SK-N-SH treated with all-trans-retinoic acid at 6 μM for 48 hours (cell line): Measurements from ENCODE around the gene DBN1.

Experiments
- ATAC-seq: fragments of 200-7000 bp; cut with Tn5 transposase; 3 replicates; pipeline ENCODE4 v1.9.1; 2020; ENCODE audit warnings: mild to moderate bottlenecking, moderate library complexity
- ARNTL ChIP-seq: fragments of 450-650 bp; formaldehyde crosslinking; IDR thresholded peaks from 2 replicates; pipeline ENCODE4 v1.5.0; 2020; ENCODE audit warnings: low read depth, mild to moderate bottlenecking, moderate library complexity, borderline replicate concordance
- BACH2 ChIP-seq: fragments of 250-450 bp; sonication (Bioruptor Pico); IDR thresholded peaks from 2 replicates; pipeline ENCODE4 v1.9.0; 2021; ENCODE audit warnings: mild to moderate bottlenecking, borderline replicate concordance
- CSDC2 ChIP-seq: fragments of 250-450 bp; sonication (Bioruptor Pico); IDR thresholded peaks from 2 replicates; pipeline ENCODE4 v1.5.0; 2020; ENCODE audit warnings: mild to moderate bottlenecking, moderate library complexity
- CSRNP3 ChIP-seq: fragments of 250-450 bp; sonication (Bioruptor Pico); IDR thresholded peaks from 2 replicates; pipeline ENCODE4 v1.5.1; 2021; ENCODE audit warnings: mild to moderate bottlenecking, moderate library complexity
- ESRRG ChIP-seq: fragments of 250-450 bp; sonication (Bioruptor Pico); IDR thresholded peaks from 2 replicates; pipeline ENCODE4 v1.6.1; 2021; ENCODE audit warnings: mild to moderate bottlenecking
- GLIS3 ChIP-seq: fragments of 250-450 bp; sonication (Bioruptor Pico); IDR thresholded peaks from 2 replicates; pipeline ENCODE4 v1.5.0; 2020; ENCODE audit warnings: mild to moderate bottlenecking, moderate library complexity
- ISL1 ChIP-seq: fragments of 250-450 bp; sonication (Bioruptor Pico); IDR thresholded peaks from 2 replicates; pipeline ENCODE4 v2.1.2; 2022; ENCODE audit warnings: mild to moderate bottlenecking, moderate library complexity
- OSR1 ChIP-seq: fragments of 250-450 bp; sonication (Bioruptor Pico); IDR thresholded peaks from 2 replicates; pipeline ENCODE4 v1.8.0; 2022; ENCODE audit warnings: moderate library complexity, mild to moderate bottlenecking, inconsistent platforms
- POU6F1 ChIP-seq: fragments of 250-450 bp; sonication (Bioruptor Pico); IDR thresholded peaks from 2 replicates; pipeline ENCODE4 v1.8.0; 2021; ENCODE audit warnings: low read depth, mild to moderate bottlenecking, moderate library complexity, borderline replicate concordance
- PPARA ChIP-seq: fragments of 250-450 bp; sonication (Bioruptor Pico); IDR thresholded peaks from 2 replicates; pipeline ENCODE4 v1.5.0; 2020; ENCODE audit warnings: mild to moderate bottlenecking, borderline replicate concordance
- RARB ChIP-seq: fragments of 250-450 bp; sonication (Bioruptor Pico); IDR thresholded peaks from 2 replicates; pipeline ENCODE4 v1.8.0; 2021; ENCODE audit warnings: mild to moderate bottlenecking, moderate library complexity
- SNAI2 ChIP-seq: fragments of 250-450 bp; sonication (Bioruptor Pico); IDR thresholded peaks from 2 replicates; pipeline ENCODE4 v1.5.0; 2020; ENCODE audit warnings: mild to moderate bottlenecking, moderate library complexity
- TCF4 ChIP-seq: fragments of 250-450 bp; sonication (Bioruptor Pico); IDR thresholded peaks from 2 replicates; pipeline ENCODE4 v1.8.0; 2021; ENCODE audit warnings: mild to moderate bottlenecking, moderate library complexity, borderline replicate concordance
- TOX ChIP-seq: fragments of 250-450 bp; sonication (Bioruptor Pico); IDR thresholded peaks from 2 replicates; pipeline ENCODE4 v1.8.0; 2021; ENCODE audit warnings: mild to moderate bottlenecking, moderate library complexity, borderline replicate concordance
- TSHZ2 ChIP-seq: fragments of 250-450 bp; sonication (Bioruptor Pico); IDR thresholded peaks from 2 replicates; pipeline ENCODE4 v1.5.0; 2020; ENCODE audit warnings: mild to moderate bottlenecking, moderate library complexity
- ZC3H10 ChIP-seq: fragments of 250-450 bp; sonication (Bioruptor Pico); IDR thresholded peaks from 2 replicates; pipeline ENCODE4 v1.5.1; 2021; ENCODE audit warnings: mild to moderate bottlenecking, moderate library complexity
- ZFP3 ChIP-seq: fragments of 250-450 bp; sonication (Bioruptor Pico); IDR thresholded peaks from 2 replicates; pipeline ENCODE4 v1.5.0; 2020; ENCODE audit warnings: mild to moderate bottlenecking, moderate library complexity
- ZFP30 ChIP-seq: fragments of 450-650 bp; formaldehyde crosslinking; IDR thresholded peaks from 2 replicates; pipeline ENCODE4 v1.5.0; 2022; ENCODE audit warnings: mild to moderate bottlenecking, moderate library complexity
- ZNF565 ChIP-seq: fragments of 450-650 bp; formaldehyde crosslinking; conservative IDR thresholded peaks from 2 replicates; pipeline ENCODE4 v1.5.0; 2020; ENCODE audit warnings: low read depth, mild to moderate bottlenecking, moderate library complexity
- ZNF70 ChIP-seq: fragments of 450-650 bp; formaldehyde crosslinking; IDR thresholded peaks from 2 replicates; pipeline ENCODE4 v1.5.0; 2020; ENCODE audit warnings: mild to moderate bottlenecking, moderate library complexity
- ZNF8 ChIP-seq: fragments of 450-650 bp; formaldehyde crosslinking; IDR thresholded peaks from 2 replicates; pipeline ENCODE4 v1.5.0; 2020; ENCODE audit warnings: mild to moderate bottlenecking, moderate library complexity
- TF ChIP-seq, protein P1 (sequence below): fragments of 250-450 bp; sonication (Bioruptor Pico); IDR thresholded peaks from 2 replicates; pipeline ENCODE4 v1.8.0; 2020; ENCODE audit warnings: mild to moderate bottlenecking, moderate library complexity, borderline replicate concordance

The DBN1 gene

DNA sequence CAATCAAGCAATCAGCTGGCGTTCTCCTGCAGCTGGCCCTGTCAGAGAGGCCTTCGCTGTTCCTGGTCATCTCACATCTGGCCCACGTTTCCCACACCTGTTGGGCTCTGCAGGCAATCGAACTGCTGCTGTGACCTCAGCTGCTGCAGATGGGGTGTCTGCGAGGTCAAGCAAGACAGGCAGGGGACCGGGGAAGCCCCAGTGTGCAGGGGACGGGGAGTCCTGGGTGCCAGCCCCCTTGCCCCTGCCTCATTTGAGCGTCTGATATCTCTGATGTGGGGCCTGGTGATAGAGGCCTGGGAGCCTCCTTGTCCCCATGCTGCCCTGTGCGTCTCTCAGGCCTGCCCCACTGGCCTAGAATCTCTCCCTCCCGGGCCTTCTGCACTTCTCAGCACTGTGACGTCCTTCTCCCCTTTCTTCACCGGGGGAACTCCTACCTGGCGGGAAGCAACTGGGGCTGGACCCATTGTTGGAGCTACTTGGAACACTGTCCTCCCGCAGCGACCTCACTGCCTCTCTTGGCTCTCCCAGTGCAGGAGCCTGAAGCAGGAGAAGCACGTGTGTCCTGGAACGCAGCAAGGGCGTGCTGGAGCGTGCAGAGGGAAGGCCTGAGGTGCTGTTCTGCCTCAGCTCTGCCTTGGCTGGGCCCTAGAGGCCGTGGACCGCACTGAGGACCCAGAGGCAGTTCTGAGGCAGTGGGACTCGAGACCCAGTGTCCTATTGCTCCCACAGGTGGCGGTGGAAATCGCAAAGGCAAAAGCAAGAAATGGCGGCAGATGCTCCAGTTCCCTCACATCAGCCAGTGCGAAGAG lies 43.1 kb downstream of the DBN1 start:
- TF ChIP-seq TOX (CRISPR knock-in tag) (no peak), ESRRG (CRISPR knock-in tag) (no peak), PPARA (CRISPR knock-in tag) (no peak), ZNF8 (no peak), ISL1 (CRISPR knock-in tag) (no peak), RARB (CRISPR knock-in tag) (no peak), BACH2 (CRISPR knock-in tag) (no peak), ARNTL (CRISPR knock-in tag) (no peak), SNAI2 (no peak), ZNF565 (CRISPR knock-in tag) (no peak), ZFP3 (CRISPR knock-in tag) (no peak), ZC3H10 (CRISPR knock-in tag) (no peak), CSDC2 (CRISPR knock-in tag) (no peak), ZFP30 (no peak), GLIS3 (CRISPR knock-in tag) (no peak)
- TF ChIP-seq, protein P1, sequence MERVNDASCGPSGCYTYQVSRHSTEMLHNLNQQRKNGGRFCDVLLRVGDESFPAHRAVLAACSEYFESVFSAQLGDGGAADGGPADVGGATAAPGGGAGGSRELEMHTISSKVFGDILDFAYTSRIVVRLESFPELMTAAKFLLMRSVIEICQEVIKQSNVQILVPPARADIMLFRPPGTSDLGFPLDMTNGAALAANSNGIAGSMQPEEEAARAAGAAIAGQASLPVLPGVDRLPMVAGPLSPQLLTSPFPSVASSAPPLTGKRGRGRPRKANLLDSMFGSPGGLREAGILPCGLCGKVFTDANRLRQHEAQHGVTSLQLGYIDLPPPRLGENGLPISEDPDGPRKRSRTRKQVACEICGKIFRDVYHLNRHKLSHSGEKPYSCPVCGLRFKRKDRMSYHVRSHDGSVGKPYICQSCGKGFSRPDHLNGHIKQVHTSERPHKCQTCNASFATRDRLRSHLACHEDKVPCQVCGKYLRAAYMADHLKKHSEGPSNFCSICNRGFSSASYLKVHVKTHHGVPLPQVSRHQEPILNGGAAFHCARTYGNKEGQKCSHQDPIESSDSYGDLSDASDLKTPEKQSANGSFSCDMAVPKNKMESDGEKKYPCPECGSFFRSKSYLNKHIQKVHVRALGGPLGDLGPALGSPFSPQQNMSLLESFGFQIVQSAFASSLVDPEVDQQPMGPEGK (CRISPR knock-in tag), result no peak
- ATAC-seq, result no peak

DNA sequence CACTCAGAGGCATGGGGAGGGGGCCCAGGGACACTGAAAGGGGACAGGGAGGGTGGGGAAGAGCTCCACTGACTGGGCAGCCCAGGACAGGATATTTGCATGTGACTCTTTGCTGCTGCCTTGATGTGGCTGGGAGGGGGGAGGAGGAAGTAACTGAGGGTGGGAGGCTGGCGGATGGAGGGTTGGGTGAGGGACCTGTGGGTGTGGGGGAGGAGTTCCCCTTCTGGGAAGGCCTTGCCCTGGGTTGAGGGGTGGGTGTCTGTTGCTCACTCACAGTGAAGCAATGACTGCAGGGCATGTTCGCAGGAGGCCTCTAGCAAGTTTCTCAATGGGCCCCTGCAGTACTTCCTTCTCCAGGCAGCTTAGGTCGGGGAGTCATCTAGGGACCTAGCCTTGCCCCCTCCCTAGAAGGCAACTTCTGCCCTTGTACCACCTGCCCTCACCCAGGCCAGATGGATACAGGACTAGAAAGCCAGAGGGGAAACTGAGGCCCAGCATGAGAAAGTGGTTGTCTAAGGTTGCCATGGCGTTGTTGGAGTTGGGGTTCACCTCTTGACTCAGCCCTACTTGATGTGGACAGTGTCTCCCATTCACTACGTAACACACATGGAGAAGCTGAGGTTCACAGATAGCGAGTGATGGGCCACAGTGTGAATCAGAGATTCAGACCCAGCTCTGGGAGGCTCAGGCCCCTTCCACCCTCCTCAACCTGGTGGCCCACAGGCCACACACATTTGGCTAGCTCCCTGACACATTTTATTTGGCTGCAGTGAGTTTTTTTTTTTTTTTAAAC lies 44.0 kb downstream of the DBN1 start:
- no peak for TF ChIP-seq TOX (CRISPR knock-in tag)
- TF ChIP-seq POU6F1 (CRISPR knock-in tag), result no peak
- no peak for TF ChIP-seq ESRRG (CRISPR knock-in tag)
- TF ChIP-seq ZNF8, result no peak
- TF ChIP-seq ZC3H10 (CRISPR knock-in tag), result no peak
- no peak for TF ChIP-seq OSR1 (CRISPR knock-in tag)
- no peak for TF ChIP-seq BACH2 (CRISPR knock-in tag)
- TF ChIP-seq ZNF565 (CRISPR knock-in tag), result no peak
- TF ChIP-seq PPARA (CRISPR knock-in tag), result no peak
- no peak for TF ChIP-seq SNAI2
- no peak for ATAC-seq

DNA sequence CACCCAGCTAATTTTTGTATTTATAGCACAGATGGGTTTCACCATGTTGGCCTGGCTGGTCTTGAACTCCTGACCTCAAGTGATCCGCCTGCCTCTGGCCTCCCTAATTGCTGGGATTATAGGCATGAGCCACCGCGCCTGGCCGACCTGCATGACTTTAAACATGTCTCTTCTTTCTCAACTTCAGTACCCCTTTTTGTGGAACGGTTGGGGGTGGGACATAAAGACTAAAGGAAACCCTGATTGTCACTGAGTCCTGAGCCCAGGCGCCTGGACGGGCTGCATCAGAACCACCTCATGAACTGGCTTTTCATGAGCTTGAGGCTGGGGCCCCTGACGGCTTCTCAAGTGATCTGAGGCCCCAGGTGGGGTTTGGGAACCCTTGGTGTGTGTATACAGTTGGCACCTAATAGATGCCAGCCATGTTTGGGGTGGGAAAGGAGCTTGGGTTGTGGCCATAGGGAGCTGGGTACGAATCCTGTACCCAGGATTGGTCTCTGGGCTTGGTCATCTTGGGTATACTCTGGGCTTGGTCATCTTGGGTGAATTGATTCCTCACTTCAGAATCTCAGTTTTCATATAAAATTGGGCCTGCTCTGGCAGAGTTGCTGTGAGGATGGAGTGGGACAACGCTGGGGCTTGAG lies 44.7 kb downstream of the DBN1 start:
- no peak for ATAC-seq
- TF ChIP-seq TCF4 (CRISPR knock-in tag) (no peak), TOX (CRISPR knock-in tag) (no peak), RARB (CRISPR knock-in tag) (no peak), ZNF565 (CRISPR knock-in tag) (no peak), SNAI2 (no peak), ESRRG (CRISPR knock-in tag) (no peak), CSRNP3 (CRISPR knock-in tag) (no peak), CSDC2 (CRISPR knock-in tag) (no peak), PPARA (CRISPR knock-in tag) (no peak), OSR1 (CRISPR knock-in tag) (no peak), ZC3H10 (CRISPR knock-in tag) (no peak), TSHZ2 (CRISPR knock-in tag) (no peak), ZFP30 (no peak), ZNF70 (CRISPR knock-in tag) (no peak), GLIS3 (CRISPR knock-in tag) (no peak), ISL1 (CRISPR knock-in tag) (no peak), POU6F1 (CRISPR knock-in tag) (no peak)
- TF ChIP-seq, protein P1 (CRISPR knock-in tag), result no peak
